HG03565 (cell line): ENCODE results near the gene PTPRCAP.
A peak's percentile ranks its signal among the peaks of the same experiment; 100 is the strongest.
"Not testable (repeated sequence)": the region's sequence is repeated elsewhere in the genome, so short reads cannot be mapped to it uniquely, and the experiment has no call there.

Source experiments
- ATAC-seq: cut with Tn5 transposase; IDR thresholded peaks from one replicate; pipeline ENCODE4 v1.9.1; 2021; ENCODE audit warnings: mild to moderate bottlenecking, moderate library complexity; ENCODE audit not compliant: unreplicated experiment

Gene PTPRCAP

GRCh38 chr11:67428052-67429001 lies 9.2 kb downstream of the PTPRCAP start, which contains the start of gene RPS6KB2:
RPS6KB2 (plus strand) TSS chr11:67428494; CDS start chr11:67428546, 52 bp downstream.
- ATAC-seq: peak; percentile 84

- not testable (repeated sequence) for ATAC-seq
Observed at GRCh38 chr11:67427364-67427859, 10.1 kb downstream of the PTPRCAP start.

GRCh38 chr11:67423891-67424613 lies 13.4 kb downstream of the PTPRCAP start:
- no peak for ATAC-seq

- no peak for ATAC-seq
Observed at GRCh38 chr11:67423466-67423865, 14.0 kb downstream of the PTPRCAP start.

GRCh38 chr11:67422891-67423290 lies 14.6 kb downstream of the PTPRCAP start:
- no peak for ATAC-seq

GRCh38 chr11:67421430-67422031 lies 16.0 kb downstream of the PTPRCAP start:
- no peak for ATAC-seq

GRCh38 chr11:67420646-67421429 lies 16.6 kb downstream of the PTPRCAP start:
- ATAC-seq: peak; percentile 73

- ATAC-seq: no peak
Observed at GRCh38 chr11:67420147-67420645, 17.3 kb downstream of the PTPRCAP start.

GRCh38 chr11:67419325-67420049 lies 18.0 kb downstream of the PTPRCAP start:
- no peak for ATAC-seq

GRCh38 chr11:67418476-67419281 lies 18.8 kb downstream of the PTPRCAP start:
- no peak for ATAC-seq

- no peak for ATAC-seq
Observed at GRCh38 chr11:67417425-67417824, 20.1 kb downstream of the PTPRCAP start.

- ATAC-seq: no peak
Observed at GRCh38 chr11:67416416-67417335, 20.8 kb downstream of the PTPRCAP start.

GRCh38 chr11:67415501-67416304 lies 21.8 kb downstream of the PTPRCAP start, which contains the start of gene CARNS1:
CARNS1 (plus strand) TSS chr11:67415678; CDS start chr11:67416200, 522 bp downstream.
- no peak for ATAC-seq

- no peak for ATAC-seq
Observed at GRCh38 chr11:67413266-67413849, 24.1 kb downstream of the PTPRCAP start.

GRCh38 chr11:67412495-67413179 lies 24.8 kb downstream of the PTPRCAP start:
- no peak for ATAC-seq

GRCh38 chr11:67411785-67412152 lies 25.7 kb downstream of the PTPRCAP start:
- no peak for ATAC-seq
